ENCODE measurements around the gene C11orf86. TPM values are rescaled to one million over a fixed set of nuclear protein-coding genes. Genes with fewer than 3 reads are reported as not detected.

Gene C11orf86, protein sequence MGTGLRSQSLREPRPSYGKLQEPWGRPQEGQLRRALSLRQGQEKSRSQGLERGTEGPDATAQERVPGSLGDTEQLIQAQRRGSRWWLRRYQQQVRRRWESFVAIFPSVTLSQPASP
- total RNA-seq (not detected), polyA plus RNA-seq (not detected)
- long read RNA-seq, donor 1: 0 reads
- long read RNA-seq, donor 2: 0 reads
- long read RNA-seq, donor 3: 0 reads

DNA sequence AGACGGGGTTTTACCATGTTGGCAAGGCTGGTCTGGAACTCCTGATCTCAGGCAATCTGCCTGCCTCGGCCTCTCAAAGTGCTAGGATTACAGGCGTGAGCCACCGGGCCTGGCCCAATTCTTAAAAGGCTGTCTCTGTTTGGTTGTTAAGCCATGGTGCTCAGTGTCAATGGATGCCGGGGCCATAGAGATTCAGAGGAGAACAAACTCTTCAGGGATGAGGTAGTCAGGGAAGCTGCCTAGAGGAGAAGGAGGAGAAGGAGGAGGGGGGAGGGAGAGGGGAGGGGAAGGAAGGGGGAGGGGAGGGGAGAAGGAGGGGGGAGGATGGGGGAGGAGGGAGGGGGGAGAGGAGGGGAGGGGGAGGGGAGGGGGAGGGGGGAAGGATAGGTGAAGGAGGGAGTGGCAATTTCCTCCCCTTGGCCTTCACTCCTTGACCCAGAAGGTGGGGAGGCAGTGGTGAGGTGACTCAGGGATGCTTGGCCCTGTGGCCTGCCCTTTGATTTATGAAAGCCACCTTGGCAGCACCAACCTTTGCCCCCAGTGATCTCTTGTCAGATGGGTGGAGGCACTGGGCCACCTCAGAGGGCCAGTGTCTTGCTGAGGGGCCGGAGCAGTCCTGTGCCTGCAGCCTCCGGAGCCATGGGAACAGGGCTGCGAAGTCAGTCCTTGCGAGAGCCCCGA is at the start of gene C11orf86:
C11orf86 (plus strand) TSS at position 581 of the 681 bp plus-strand sequence; CDS start at position 640, 59 bp downstream.
- no peaks in the 10 kb centered on the region for H3K36me3 ChIP-seq
- TF ChIP-seq, protein P1, sequence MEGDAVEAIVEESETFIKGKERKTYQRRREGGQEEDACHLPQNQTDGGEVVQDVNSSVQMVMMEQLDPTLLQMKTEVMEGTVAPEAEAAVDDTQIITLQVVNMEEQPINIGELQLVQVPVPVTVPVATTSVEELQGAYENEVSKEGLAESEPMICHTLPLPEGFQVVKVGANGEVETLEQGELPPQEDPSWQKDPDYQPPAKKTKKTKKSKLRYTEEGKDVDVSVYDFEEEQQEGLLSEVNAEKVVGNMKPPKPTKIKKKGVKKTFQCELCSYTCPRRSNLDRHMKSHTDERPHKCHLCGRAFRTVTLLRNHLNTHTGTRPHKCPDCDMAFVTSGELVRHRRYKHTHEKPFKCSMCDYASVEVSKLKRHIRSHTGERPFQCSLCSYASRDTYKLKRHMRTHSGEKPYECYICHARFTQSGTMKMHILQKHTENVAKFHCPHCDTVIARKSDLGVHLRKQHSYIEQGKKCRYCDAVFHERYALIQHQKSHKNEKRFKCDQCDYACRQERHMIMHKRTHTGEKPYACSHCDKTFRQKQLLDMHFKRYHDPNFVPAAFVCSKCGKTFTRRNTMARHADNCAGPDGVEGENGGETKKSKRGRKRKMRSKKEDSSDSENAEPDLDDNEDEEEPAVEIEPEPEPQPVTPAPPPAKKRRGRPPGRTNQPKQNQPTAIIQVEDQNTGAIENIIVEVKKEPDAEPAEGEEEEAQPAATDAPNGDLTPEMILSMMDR (IDR thresholded peaks at IDR 0.05): no peak
- no peak for TF ChIP-seq POLR2A (IDR thresholded peaks at IDR 0.05)
- intact Hi-C loops (cut with DNase I): no loop called here
- 87 to 89% (median 88%) methylated on average over 10 of the region's 10 CpGs for WGBS, 4 donors
- peaks cover 0 to 16% (median 0%) of the 10 kb centered on the region in 12 donors for H3K4me1 ChIP-seq
- ATAC-seq: no peak
- no peak for DNase-seq
- H3K4me3 ChIP-seq: no peak within 1 kb of the TSS
- H3K9me3 ChIP-seq: peaks cover 0 to 13% (median 8%) of the 10 kb centered on the region in 12 donors
- no peak within 1 kb of the TSS for H3K27ac ChIP-seq
- H3K27me3 ChIP-seq: no peaks in the 10 kb centered on the region

DNA sequence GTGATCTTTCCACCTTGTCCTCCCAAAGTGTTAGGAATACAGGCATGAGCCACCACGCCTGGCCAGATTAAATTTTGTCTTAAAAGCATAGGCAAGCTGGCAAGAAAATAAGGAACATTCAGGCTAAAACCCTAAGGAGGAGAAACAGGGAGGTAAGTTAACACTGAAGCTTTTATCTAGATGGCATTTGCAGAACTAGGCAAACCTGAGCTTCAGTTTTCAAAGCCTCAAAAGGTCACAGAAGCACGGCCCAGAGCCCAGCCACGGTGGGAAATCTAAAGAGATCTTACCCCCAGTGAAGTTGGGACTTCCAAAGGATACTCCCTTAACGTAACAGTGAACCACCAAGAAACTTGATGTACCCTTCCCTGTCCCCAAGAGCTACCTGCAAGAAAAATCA is 45.4 kb upstream of the C11orf86 start:
- no peak for ATAC-seq
- intact Hi-C loops (cut with DNase I): no loop called here
- 71 to 96% (median 86%) methylated on average over 4 of the region's 4 CpGs for WGBS, 4 donors
- H3K36me3 ChIP-seq: no peaks in the 10 kb centered on the region
- no peaks in the 10 kb centered on the region for H3K4me1 ChIP-seq
- no peak for DNase-seq
- no peak overlapping the region for H3K4me3 ChIP-seq
- no peak overlapping the region for H3K27ac ChIP-seq
- TF ChIP-seq POLR2A (IDR thresholded peaks at IDR 0.05): no peak
- TF ChIP-seq, protein P1 (IDR thresholded peaks at IDR 0.05): no peak
- H3K27me3 ChIP-seq: no peaks in the 10 kb centered on the region
- H3K9me3 ChIP-seq: no peaks in the 10 kb centered on the region

DNA sequence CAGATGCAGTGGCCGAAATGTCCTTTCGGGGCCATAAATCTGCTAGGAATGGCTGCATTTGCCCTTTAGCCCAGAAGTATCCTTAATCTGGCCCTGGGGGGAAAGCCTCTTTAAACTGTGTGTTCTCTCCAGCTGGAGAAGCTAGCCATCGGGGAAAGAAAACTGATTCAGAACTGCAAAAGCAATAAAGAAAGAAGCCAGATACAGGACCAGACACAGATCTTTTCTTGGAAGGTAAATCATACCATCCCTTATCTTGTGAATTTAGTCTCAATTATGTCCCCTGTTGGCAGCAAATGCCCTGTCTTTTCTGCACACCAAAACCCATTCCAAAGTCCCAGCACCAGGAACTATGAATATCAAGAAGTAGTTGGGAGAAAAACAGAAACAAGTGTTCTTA is 42.6 kb upstream of the C11orf86 start:
- ATAC-seq (no peak), DNase-seq (no peak)
- peaks cover 0 to 1% (median 0%) of the 10 kb centered on the region in 12 donors for H3K9me3 ChIP-seq
- no peaks in the 10 kb centered on the region for H3K27me3 ChIP-seq
- no peaks in the 10 kb centered on the region for H3K36me3 ChIP-seq
- WGBS, 4 donors: 88 to 92% (median 91%) methylated on average over 1 to 3 of the region's 3 CpGs
- no peak overlapping the region for H3K4me3 ChIP-seq
- TF ChIP-seq POLR2A (IDR thresholded peaks at IDR 0.05): no peak
- TF ChIP-seq, protein P1 (IDR thresholded peaks at IDR 0.05): no peak
- intact Hi-C loops (cut with DNase I): no loop called here
- no peaks in the 10 kb centered on the region for H3K4me1 ChIP-seq
- no peak overlapping the region for H3K27ac ChIP-seq

DNA sequence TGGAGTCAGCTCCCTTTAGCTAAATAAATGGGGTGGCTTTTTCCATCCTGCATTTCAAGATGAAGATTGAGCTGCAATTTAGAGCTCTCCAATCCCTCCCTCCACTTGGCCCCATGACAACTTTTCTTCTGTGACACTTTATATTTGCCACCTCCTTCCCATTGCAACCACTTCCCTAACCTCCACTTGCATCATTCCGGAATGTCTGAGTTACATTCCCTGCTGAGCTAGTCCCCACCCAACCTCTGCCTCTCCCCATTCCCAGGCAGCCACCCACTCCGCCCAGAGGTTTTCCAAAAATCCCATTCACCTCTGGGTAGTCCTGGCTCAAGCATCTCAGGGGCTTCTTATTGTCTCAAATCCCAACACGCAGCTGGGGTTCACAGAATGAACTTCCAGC is 41.6 kb upstream of the C11orf86 start:
- TF ChIP-seq POLR2A (IDR thresholded peaks at IDR 0.05): no peak
- TF ChIP-seq, protein P1 (IDR thresholded peaks at IDR 0.05): no peak
- Histone ChIP-seq H3K4me3 (no peak overlapping the region), H3K9me3 (peaks cover 0 to 5% (median 0%) of the 10 kb centered on the region in 12 donors), H3K4me1 (no peaks in the 10 kb centered on the region), H3K27me3 (no peaks in the 10 kb centered on the region), H3K27ac (no peak overlapping the region), H3K36me3 (no peaks in the 10 kb centered on the region)
- intact Hi-C loops (cut with DNase I): no loop called here
- ATAC-seq: no peak
- DNase-seq: no peak
- WGBS, 4 donors: 92 to 96% (median 95%) methylated on average over 3 of the region's 3 CpGs

Measured in heart left ventricle (tissue), 16 donors.